Stimulated activated CD4-positive, alpha-beta T cell treated with anti-CD3 and anti-CD28 coated beads, Interleukin-2, amount 100 ng/mL, for 4 hours (primary cell): ENCODE measurements around the gene CTSC.
"Not testable (repeated sequence)": the region's sequence is repeated elsewhere in the genome, so short reads cannot be mapped to it uniquely, and the experiment has no call there.

Source experiments
- DNase-seq: peaks from one replicate; pipeline ENCODE4 v3.0.0-alpha.2; 2020; ENCODE audit warnings: low read depth

The CTSC gene

DNA sequence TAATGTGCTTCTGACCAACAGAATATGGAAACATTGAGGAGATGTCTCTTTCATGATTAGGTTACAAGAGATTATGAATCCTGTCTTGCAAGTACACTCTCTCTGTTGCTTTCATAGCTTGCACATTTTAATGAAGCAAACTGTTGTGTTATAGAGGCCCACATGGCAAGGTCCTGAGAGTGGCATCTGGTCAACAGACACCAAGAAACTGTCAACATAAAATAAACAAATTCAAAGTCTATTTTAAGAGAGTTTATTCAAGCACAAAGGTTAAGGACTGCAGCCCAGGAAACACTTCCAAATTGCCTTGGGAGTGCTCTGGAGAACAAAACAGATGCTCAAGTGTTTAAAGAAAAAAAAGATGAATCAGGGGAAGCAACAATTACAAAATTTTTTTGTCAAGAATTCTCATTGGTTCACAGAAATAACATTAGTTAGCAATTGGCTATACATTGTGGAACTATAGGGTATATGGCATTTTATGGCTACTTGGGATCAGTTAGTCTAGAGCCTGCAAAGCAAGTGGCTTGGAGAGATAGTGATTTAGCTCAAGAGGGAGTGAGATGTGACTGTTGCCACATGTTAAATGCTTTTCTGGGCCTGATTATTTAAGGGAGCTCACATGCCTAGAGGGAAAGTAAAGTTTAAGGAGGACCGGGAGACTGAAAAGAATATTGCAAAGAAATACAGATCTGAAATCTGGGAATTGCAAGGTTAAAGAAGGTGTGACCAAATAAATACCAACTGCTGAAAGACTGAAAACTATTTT, 54.6 kb downstream of the CTSC start:
- DNase-seq, result no peak

DNA sequence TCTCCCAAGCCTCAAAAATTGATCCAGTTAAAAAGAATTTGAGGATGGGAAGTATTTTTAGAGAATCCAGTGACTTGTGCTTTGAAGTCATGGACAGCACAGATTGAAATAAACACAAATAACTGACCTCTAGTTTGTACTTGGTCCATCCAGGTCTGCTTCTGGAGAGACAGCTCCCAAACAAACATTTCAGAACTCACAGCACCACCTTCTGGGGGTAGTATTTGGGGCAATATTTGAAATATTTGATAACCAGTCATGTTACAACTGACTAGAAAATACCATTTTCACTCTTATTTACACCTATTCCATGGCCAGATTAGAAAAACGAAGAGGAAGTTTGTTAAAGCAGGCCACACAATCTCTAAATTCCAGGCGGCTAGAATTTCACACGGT, 56.2 kb downstream of the CTSC start:
- DNase-seq, result no peak

DNA sequence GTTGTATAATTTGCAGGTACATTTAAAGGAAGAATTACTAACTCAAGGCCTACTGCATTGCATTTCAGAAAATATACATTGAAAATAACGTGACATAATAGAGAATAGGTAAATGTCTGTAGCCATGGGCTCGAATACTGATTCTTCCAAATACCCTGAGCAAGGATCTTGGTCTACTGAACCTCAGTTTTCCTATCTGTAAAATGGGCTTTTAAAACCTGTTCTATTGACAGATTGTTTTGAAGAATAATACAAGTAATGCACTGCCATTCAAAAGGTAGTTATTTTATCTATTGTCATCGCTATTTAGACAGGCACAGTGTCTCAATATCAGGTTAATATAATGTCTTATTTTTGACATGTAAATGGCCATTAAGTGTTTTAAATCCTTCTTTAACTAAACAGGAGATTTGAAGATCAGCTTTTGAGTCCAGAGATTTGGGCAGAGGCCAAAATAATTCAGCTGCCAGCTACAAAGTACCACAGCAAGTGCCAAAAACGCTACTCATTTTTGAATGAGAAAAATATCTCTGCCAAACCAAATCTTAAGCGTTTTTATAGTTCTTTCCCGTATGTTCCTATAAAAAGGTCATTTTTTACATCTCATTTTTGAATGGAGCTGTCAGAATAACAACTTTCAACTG, 56.7 kb downstream of the CTSC start:
- DNase-seq, result no peak

DNA sequence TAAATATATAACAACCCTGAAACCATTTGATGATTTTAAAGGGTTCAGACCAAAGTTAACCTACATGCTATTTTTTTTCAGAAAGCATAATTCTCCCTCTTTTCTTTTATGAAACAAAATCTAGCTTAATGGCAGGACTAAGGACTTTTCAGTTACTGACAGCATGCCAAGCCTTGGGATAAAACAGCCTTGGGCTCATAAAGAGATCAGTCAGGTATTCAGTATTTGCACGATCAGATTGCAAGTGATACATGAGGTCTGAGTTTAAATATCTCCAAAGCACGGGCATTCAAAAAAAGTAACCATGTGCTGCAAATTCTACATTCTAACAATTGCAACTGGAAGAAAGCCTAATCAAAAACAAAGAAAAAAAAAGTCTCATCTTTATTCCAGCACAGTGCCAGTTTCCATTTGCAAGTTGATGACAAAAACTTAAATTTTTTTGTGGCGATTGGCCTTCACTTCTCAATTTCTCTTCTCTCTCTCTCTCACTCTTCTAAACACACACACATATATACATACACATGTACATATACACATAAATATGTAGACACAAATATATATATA, 60.1 kb downstream of the CTSC start:
- no peak for DNase-seq

DNA sequence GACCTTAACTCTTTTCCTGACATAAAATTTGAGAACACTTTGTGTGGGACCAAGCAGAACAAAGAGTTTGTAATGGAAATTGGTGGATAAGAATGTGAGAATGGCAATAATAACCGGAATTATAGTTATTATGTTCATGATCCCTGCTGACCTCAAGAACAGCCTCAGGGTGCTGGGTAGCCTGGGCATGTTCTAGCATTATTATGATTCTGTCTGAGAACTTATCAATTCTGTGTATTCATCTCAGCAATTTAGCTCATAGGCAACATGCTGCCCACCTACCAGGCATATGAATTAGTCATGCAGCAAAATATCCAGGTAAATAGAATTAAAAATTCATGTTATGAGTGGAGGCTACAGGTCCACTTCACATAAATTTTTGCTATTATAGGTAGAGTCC, 61.9 kb downstream of the CTSC start:
- no peak for DNase-seq

DNA sequence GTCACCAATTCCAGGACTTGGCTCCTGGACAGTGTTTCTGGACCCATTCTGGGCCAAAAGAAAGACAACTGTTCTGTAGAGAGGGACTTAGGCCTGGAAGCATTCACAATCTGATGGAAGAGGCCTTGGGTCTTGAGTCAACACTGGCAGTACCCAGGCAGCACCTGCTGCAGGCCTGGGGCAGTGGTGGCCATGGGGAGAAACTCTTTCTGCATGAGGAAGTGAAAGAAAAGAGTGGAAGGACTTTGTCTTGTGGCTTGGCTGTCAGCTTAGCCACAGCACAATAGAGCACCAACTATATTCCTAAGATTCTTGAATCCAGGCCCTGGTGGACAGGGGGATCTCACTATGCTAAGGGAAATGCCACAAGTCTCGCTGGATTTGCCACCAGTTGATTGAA, 70.6 kb downstream of the CTSC start:
- no peak for DNase-seq

DNA sequence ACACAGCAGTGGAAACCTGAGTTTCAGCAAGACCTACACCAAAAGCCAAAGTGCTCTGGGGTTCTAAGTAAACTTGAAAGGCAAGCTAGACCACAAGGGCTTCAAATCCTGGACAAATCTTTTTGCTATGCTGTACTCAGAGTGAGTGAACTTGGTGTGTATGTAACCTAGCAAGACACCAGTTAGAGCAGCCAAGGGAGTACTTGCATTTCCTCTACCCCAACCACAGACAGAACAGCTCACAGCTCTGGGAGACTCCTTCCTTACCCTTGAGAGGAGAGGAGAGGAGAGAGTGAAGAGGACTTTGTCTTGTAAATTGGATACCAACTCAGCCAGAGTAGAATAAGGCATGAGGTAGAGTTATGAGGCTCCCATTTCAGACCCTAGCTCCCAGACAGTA, 71.4 kb downstream of the CTSC start:
- no peak for DNase-seq

DNA sequence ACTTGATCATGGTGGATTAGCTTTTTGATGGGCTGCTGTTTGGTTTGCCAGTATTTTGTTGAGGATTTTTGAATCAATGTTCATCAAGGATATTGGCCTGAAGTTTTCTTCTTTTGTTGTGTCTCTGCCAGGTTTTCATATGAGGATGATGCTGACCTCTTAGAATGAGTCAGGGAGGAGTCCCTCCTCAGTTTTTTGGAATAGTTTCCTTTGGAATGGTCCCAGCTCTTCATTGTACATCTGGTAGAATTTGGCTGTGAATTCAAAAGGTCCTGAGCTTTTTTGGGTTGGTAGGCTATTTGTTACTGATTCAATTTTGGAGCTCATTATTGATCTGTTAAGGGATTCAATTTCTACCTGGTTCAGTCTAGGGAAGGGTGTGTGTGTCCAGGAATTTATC, 78.1 kb downstream of the CTSC start:
- DNase-seq, result no peak

DNA sequence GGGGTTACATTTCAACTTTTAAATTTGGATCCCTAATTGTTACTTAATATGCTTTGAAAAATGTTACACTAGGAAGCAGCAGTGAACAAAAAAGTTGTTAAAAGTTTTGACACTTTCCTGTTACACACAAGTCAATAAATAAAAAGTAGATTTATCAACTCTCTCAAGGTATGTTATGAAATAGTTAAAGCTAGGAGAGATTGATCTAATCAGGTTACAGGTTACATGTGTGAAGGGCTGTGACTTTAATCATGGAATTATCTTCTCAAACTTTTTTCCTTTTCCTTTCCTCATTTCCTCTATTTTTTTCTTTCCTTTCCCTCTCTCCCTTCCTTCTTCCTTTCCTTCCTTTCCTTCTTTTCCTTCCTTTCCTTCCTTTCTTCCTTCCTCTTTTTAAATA, 85.3 kb downstream of the CTSC start:
- no peak for DNase-seq

DNA sequence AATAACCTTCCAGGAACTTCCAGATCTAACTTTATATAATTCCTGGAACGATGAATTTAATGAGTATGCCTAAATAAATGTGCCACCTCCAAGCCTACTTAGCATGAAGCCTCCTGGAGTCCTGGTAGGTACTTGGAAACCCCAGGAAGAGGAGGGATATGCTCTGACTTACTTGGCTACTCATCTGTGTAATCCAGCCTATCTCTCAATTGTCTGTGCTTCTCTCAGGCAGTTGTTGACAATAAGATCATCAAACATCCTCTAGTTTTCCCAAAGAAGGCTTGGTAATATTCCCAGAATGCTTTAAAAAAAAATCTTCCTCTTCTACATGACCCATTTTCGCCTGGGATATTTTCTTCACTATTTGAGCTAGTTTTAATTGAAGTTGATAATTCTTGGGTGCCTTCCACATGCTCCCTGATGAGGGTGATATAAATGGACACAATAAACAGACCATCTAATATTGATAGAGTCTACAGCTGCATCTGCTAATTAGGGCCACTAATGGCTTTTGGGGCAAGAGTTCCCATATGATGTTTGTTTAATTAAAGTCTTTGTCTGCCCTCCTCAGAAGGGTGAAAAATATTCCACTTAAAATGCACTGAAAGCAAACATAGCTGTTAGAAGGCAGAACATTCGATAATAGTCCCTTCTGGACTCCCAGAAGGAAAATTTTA, 86.8 kb downstream of the CTSC start:
- DNase-seq, result no peak

DNA sequence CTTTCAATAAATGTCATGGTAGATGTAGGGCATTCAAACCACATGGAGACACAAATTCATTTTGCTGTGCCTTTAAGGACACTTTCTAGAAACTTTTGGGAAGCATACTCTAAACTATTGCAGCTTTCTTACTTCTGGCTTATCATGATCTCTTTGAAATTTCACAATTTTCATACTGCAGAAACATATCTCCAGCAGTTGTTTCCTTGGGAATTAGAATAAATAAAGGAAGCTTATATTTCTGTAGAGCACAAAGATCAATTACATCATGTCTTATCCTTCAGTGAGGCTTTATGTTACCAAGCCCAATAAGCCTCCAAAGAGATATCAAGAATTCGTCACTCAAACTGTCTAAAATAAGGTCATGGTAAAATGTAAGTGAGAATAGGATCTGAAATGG, 87.8 kb downstream of the CTSC start:
- DNase-seq, result no peak

DNA sequence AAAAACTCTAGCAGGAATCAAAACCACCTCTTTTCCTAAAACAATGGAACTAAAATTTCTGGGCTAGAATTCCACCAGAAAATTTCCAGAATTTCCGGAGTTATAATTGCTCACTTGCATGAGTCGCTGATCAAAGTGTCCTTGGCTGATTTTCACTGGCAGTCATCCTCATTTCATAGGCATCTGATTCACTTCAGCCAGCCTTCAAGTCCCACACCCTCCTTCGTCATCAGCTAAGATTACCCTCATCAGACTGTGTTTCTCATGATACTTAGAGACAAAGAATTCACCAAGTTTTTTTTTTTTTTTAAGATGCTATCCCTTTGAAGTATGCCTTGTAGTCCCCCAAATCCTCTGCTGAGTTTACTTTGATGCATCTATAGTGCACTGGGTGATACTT, 90.8 kb downstream of the CTSC start:
- DNase-seq, result no peak

DNA sequence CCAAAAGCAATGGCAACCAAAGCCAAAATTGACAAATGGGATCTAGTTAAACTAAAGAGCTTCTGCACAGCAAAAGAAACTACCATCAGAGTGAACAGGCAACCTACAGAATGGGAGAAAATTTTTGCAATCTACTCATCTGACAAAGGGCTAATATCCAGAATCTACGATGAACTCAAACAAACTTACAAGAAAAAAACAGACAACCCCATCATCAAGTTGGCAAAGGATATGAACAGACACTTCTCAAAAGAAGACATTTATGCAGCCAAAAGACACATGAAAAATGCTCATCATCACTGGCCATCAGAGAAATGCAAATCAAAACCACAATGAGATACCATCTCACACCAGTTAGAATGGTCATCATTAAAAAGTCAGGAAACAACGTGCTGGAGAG, 92.0 kb downstream of the CTSC start:
- DNase-seq, result not testable (repeated sequence)
